GM12878 (cell line): ENCODE data around the gene KCNJ10. TPM values are rescaled to one million over a fixed set of nuclear protein-coding genes. Genes with fewer than 3 reads are reported as not detected.

Source experiments
- ATAC-seq: fragments of 200-7000 bp; cut with Tn5 transposase; 3 replicates; pipeline ENCODE4 v1.9.1; 2020; ENCODE audit warnings: mild to moderate bottlenecking, moderate library complexity
- BruUV-seq: library from RNA; stranded (reverse); fragments of 400-500 nt; replicated peaks from 2 replicates; lab custom pipeline; 2021; lab: Mats Ljungman, UMichigan
- CTCF ChIA-PET: fragments of 300-600 bp; sonication (Branson Sonifier 250); formaldehyde crosslinking; extraction: SDS; loops from one replicate; lab custom pipeline; 2021; ENCODE audit warnings: inconsistent platforms; lab: Yijun Ruan, JAX
- POLR2A ChIA-PET: fragments of 350-600 bp; formaldehyde crosslinking; extraction: SDS; loops from one replicate; lab custom pipeline; 2021; ENCODE audit warnings: inconsistent platforms; lab: Charles Lee
- RAD21 ChIA-PET: fragments of 300-600 bp; sonication (Branson Sonifier 250); formaldehyde crosslinking; loops from one replicate; lab custom pipeline; 2023; ENCODE audit warnings: antibody characterized with exemption; ENCODE audit not compliant: unreplicated experiment; lab: Charles Lee
- SMC1A ChIA-PET: fragments of 300-600 bp; sonication (Branson Sonifier 250); formaldehyde crosslinking; loops from one replicate; lab custom pipeline; 2023; ENCODE audit not compliant: unreplicated experiment, uncharacterized antibody; lab: Charles Lee
- DNase-seq: peaks from one replicate; pipeline ENCODE4 v3.0.0-alpha.2; 2011; ENCODE audit warnings: low read depth, low spot score
- FAIRE-seq: peaks from 3 replicates; lab custom pipeline; 2011; peaks lifted over from hg19 to GRCh38; lab: Jason Lieb, UNC
- H2AFZ ChIP-seq: 2 replicates; pipeline ENCODE4 v1.6.0; 2011; ENCODE audit warnings: low read depth, low read length, control low read depth; ENCODE audit not compliant: control insufficient read depth
- H3K27ac ChIP-seq: 2 replicates; pipeline ENCODE4 v1.5.1; 2011; ENCODE audit warnings: control low read depth; ENCODE audit not compliant: control insufficient read depth, insufficient read depth
- H3K27me3 ChIP-seq, 2 experiments: replicated peaks in 1 of 2; 2 replicates each; pipeline versions ENCODE4 v1.6.0 to v1.6.1; 2011; ENCODE audit warnings: low read length in 1 of 2; ENCODE audit not compliant: control insufficient read depth in 2 of 2, insufficient read depth in 2 of 2
- H3K36me3 ChIP-seq, 2 experiments: 2 replicates each; pipeline ENCODE4 v1.5.1; 2011; ENCODE audit warnings: low read length in 1 of 2; ENCODE audit not compliant: control insufficient read depth in 2 of 2, insufficient read depth in 2 of 2
- H3K4me1 ChIP-seq: 2 replicates; pipeline ENCODE4 v1.6.1; 2011; ENCODE audit warnings: mild to moderate bottlenecking, low read length, moderate library complexity, mixed read lengths; ENCODE audit not compliant: control insufficient read depth, insufficient read depth
- H3K4me2 ChIP-seq: 2 replicates; pipeline ENCODE4 v1.6.0; 2011; ENCODE audit warnings: control low read depth; ENCODE audit not compliant: control insufficient read depth, insufficient read depth
- H3K4me3 ChIP-seq: fragments of 200-600 bp; sonication (generic); 2 replicates; pipeline ENCODE4 v1.5.1; 2016
- H3K79me2 ChIP-seq: 2 replicates; pipeline ENCODE4 v1.6.0; 2011; ENCODE audit warnings: low read length; ENCODE audit not compliant: control insufficient read depth, insufficient read depth
- H3K9ac ChIP-seq: 2 replicates; pipeline ENCODE4 v1.8.0; 2011; ENCODE audit warnings: low read length, control low read depth, mixed read lengths; ENCODE audit not compliant: control insufficient read depth, insufficient read depth
- H3K9me3 ChIP-seq: replicated peaks from 3 replicates; pipeline ENCODE4 v1.5.1; 2011; ENCODE audit warnings: mild to moderate bottlenecking, low read length; ENCODE audit not compliant: control insufficient read depth, insufficient read depth
- H4K20me1 ChIP-seq: 2 replicates; pipeline ENCODE4 v1.6.0; 2011; ENCODE audit not compliant: control insufficient read depth, insufficient read depth
- CHD1 ChIP-seq: IDR thresholded peaks from 2 replicates; pipeline ENCODE4 v1.6.1; 2012; ENCODE audit warnings: low read depth, low read length, improper control_type of control experiment
- CHD4 ChIP-seq: fragments of 200-600 bp; sonication (generic); IDR thresholded peaks from 2 replicates; pipeline ENCODE4 v1.6.1; 2016; ENCODE audit warnings: mild to moderate bottlenecking
- EED ChIP-seq: sonication (generic); IDR thresholded peaks from 2 replicates; pipeline ENCODE4 v1.6.1; 2016; ENCODE audit warnings: antibody characterized with exemption, low read depth
- ELK1 ChIP-seq: IDR thresholded peaks from 2 replicates; pipeline ENCODE4 v1.6.1; 2012; ENCODE audit warnings: low read depth, low read length, improper control_type of control experiment
- EP300 ChIP-seq, 2 experiments: fragments of 150-350 bp in 1 of 2; IDR thresholded peaks; 2 replicates each; pipeline ENCODE4 v1.6.1; 2011 to 2012; ENCODE audit warnings: low read depth in 2 of 2, low read length in 2 of 2, borderline replicate concordance in 1 of 2, improper control_type of control experiment in 1 of 2, inconsistent platforms in 1 of 2; ENCODE audit not compliant: control insufficient read depth in 1 of 2
- HDAC2 ChIP-seq: fragments of 200-600 bp; sonication (generic); IDR thresholded peaks from 2 replicates; pipeline ENCODE4 v1.6.1; 2017
- IKZF2 ChIP-seq, 2 experiments: fragments of 450-650 bp; IDR thresholded peaks; 2 replicates each; pipeline ENCODE4 v1.6.1; 2017; ENCODE audit warnings: mild to moderate bottlenecking in 2 of 2, moderate library complexity in 2 of 2
- LARP7 ChIP-seq: fragments of 450-650 bp; IDR thresholded peaks from 2 replicates; pipeline ENCODE4 v1.6.1; 2017; ENCODE audit warnings: mild to moderate bottlenecking
- MEF2B ChIP-seq: fragments of 450-650 bp; IDR thresholded peaks from 2 replicates; pipeline ENCODE4 v1.6.1; 2018; ENCODE audit warnings: mild to moderate bottlenecking, moderate library complexity; ENCODE audit not compliant: partially characterized antibody, poor library complexity, severe bottlenecking
- MYC ChIP-seq: IDR thresholded peaks from 2 replicates; pipeline ENCODE4 v1.6.1; 2011; ENCODE audit warnings: mild to moderate bottlenecking, low read length, moderate library complexity, inconsistent platforms; ENCODE audit not compliant: insufficient read depth, insufficient replicate concordance, insufficient read length, severe bottlenecking
- NFYA ChIP-seq: IDR thresholded peaks from 2 replicates; pipeline ENCODE4 v1.6.1; 2011; ENCODE audit warnings: low read depth, mild to moderate bottlenecking, low read length, improper control_type of control experiment, borderline replicate concordance
- NKRF ChIP-seq: fragments of 450-650 bp; conservative IDR thresholded peaks from 2 replicates; pipeline ENCODE4 v1.6.1; 2017; ENCODE audit warnings: mild to moderate bottlenecking, moderate library complexity
- PAX5 ChIP-seq: IDR thresholded peaks from 2 replicates; pipeline ENCODE4 v1.6.1; 2011; ENCODE audit warnings: low read depth, low read length, borderline replicate concordance
- PAX8 ChIP-seq: fragments of 450-650 bp; IDR thresholded peaks from 2 replicates; pipeline ENCODE4 v1.6.1; 2017; ENCODE audit warnings: mild to moderate bottlenecking, moderate library complexity
- POLR2A ChIP-seq: IDR thresholded peaks from 2 replicates; pipeline ENCODE4 v1.6.1; 2011; ENCODE audit warnings: low read depth, mild to moderate bottlenecking, low read length
- RAD21 ChIP-seq: IDR thresholded peaks from 2 replicates; pipeline ENCODE4 v1.6.1; 2011; ENCODE audit warnings: mild to moderate bottlenecking, low read depth, low read length, moderate library complexity; ENCODE audit not compliant: insufficient read depth
- REST ChIP-seq: IDR thresholded peaks from 2 replicates; pipeline ENCODE4 v1.6.1; 2012; ENCODE audit warnings: mild to moderate bottlenecking, low read depth, low read length
- WGBS: methylation state at CpG from one replicate; pipeline ENCODE4 v1.1.6; 2016; ENCODE audit warnings: low lambda C conversion rate; ENCODE audit not compliant: insufficient replicate concordance, insufficient coverage; ENCODE audit errors: missing lambda C conversion rate; 5-methylcytosine and 5-hydroxymethylcytosine counted together
- in situ Hi-C: fragments of 300-500 bp; cut with MboI; formaldehyde crosslinking; loops from 9 replicates; pipeline ENCODE4 v1.14.3; 2018; ENCODE audit warnings: mixed read lengths
- intact Hi-C: fragments of 100-400 bp; cut with micrococcal nuclease; formaldehyde crosslinking; loops from one replicate; pipeline ENCODE4 v1.14.2; 2022; ENCODE audit not compliant: unreplicated experiment
- polyA plus RNA-seq, 11 experiments: library from polyadenylated mRNA; depleted of rRNA in 4 of 11; unstranded in 6 of 11; stranded (reverse) in 5 of 11; fragments of >200 nt; fragmentation: Nextera tagmentation in 4 of 11; fragmentation: Illumina TruSeq in 1 of 11; extraction: Ambion mirVana in 4 of 11; extraction: Trizol in 1 of 11; gene quantifications; 1 replicate in 1 of 11; 2 replicates in 10 of 11; pipeline versions ENCODE4 v1.2.1 to v1.2.3, GENCODE V29; 2011 to 2016; ENCODE audit warnings: inconsistent platforms in 2 of 11, missing spikeins in 2 of 11, low read depth in 1 of 11
- total RNA-seq, 4 experiments: library from RNA; depleted of rRNA in 3 of 4; stranded (reverse); fragments of >200 nt in 3 of 4; fragmentation: Illumina TruSeq in 1 of 4; extraction: Trizol in 1 of 4; gene quantifications; 2 replicates each; pipeline versions ENCODE4 v1.2.1 to v1.2.3, GENCODE V29; 2013 to 2021

The KCNJ10 gene
- total and polyA plus RNA-seq, 10 of the 15 experiments (the other 5 are each of a cell fraction or from before 2014, with no cell fraction given) = 0.01 to 0.29 (median 0.09) TPM; not detected in 2

- RAD21 ChIA-PET = no interaction called here
- BruUV-seq = no TSS peak
- Histone ChIP-seq H3K9ac (no peak overlapping the region), H3K27ac (no peak overlapping the region), H3K4me2 (no peak overlapping the region), H3K9me3 (no peaks in the 10 kb centered on the region), H3K4me1 (no peaks in the 10 kb centered on the region), H4K20me1 (no peaks in the 10 kb centered on the region), H3K79me2 (no peaks in the 10 kb centered on the region), H3K27me3 (peaks cover 0 to 2% of the 10 kb centered on the region in 2 experiments; a peak in 1 of 4 replicates), H3K36me3 (no peaks in the 10 kb centered on the region), H2AFZ (no peak overlapping the region), H3K4me3 (no peak overlapping the region)
- intact Hi-C loops (no loop called here), in situ Hi-C loops (no loop called here)
- ATAC-seq (no peak), FAIRE-seq (no peak), DNase-seq (no peak)
- WGBS = 7% methylated on average over 5 of the region's 5 CpGs
- POLR2A ChIA-PET = no interaction called here
- TF ChIP-seq LARP7 = no peak
- no peak for TF ChIP-seq HDAC2
- TF ChIP-seq MYC = no peak
- TF ChIP-seq PAX5 = no peak
- no peak for TF ChIP-seq EP300 (IDR thresholded peaks at IDR 0.05; ENCODE audit: borderline replicate concordance in 1 of 2, control insufficient read depth in 1 of 2, low read depth in 2 of 2, low read length in 2 of 2)
- no peak for TF ChIP-seq IKZF2 (IDR thresholded peaks at IDR 0.05)
- no peak for TF ChIP-seq REST
- no peak for TF ChIP-seq PAX8
- TF ChIP-seq MEF2B = no peak
- TF ChIP-seq ELK1 = no peak
- no peak for TF ChIP-seq POLR2A
- TF ChIP-seq NFYA = no peak
- TF ChIP-seq CHD4 = no peak
- TF ChIP-seq EED = no peak
- no peak for TF ChIP-seq NKRF
- TF ChIP-seq RAD21 = no peak
- no peak for TF ChIP-seq CHD1
- CTCF ChIA-PET = interaction anchor here (1.0 kb wide), 1 partner anchor 91 kb away, joined by 3 read pairs; no protein-coding TSS in a partner anchor
- SMC1A ChIA-PET = interaction anchor here (1.5 to 1.7 kb wide), 2 partner anchors 30 to 184 kb away, joined by 3 to 5 read pairs; partner anchors contain the start of gene SLAMF9
These were observed 86.3 kb downstream of the KCNJ10 start for GRCh38 chr1:159983681-159984080.
